Mesendoderm (in vitro differentiated cells): ENCODE results near the gene MCF2L.

Experiments
- DNase-seq: peaks from one replicate; pipeline ENCODE4 v3.0.0; 2013
- H2AK5ac ChIP-seq: 2 replicates; pipeline ENCODE4 v1.6.1; 2013; ENCODE audit warnings: low read length, inconsistent platforms
- H2BK120ac ChIP-seq: 2 replicates; pipeline ENCODE4 v1.6.1; 2013; ENCODE audit warnings: low read depth, mild to moderate bottlenecking, low read length, moderate library complexity, mixed read lengths
- H2BK15ac ChIP-seq: replicated peaks from 2 replicates; pipeline ENCODE4 v1.6.1; 2013; ENCODE audit warnings: low read depth, mild to moderate bottlenecking, moderate library complexity
- H2BK5ac ChIP-seq: 2 replicates; pipeline ENCODE4 v1.6.1; 2013; ENCODE audit warnings: low read length, inconsistent platforms
- H3K18ac ChIP-seq: 2 replicates; pipeline ENCODE4 v1.6.1; 2013; ENCODE audit warnings: mild to moderate bottlenecking, low read length, mixed read lengths
- H3K23ac ChIP-seq: one replicate; pipeline ENCODE4 v1.6.1; 2013; ENCODE audit warnings: low read length
- H3K27ac ChIP-seq: 2 replicates; pipeline ENCODE4 v1.5.1; 2013; ENCODE audit warnings: low read depth, mild to moderate bottlenecking, inconsistent platforms, low read length, moderate library complexity
- H3K27me3 ChIP-seq: 2 replicates; pipeline ENCODE4 v1.6.1; 2013; ENCODE audit warnings: low read length, control low read depth, mild to moderate bottlenecking, inconsistent platforms; ENCODE audit not compliant: insufficient read depth, poor library complexity
- H3K36me3 ChIP-seq: 2 replicates; pipeline ENCODE4 v1.6.1; 2013; ENCODE audit warnings: low read length, inconsistent platforms; ENCODE audit not compliant: control insufficient read depth, insufficient read depth
- H3K4ac ChIP-seq: one replicate; pipeline ENCODE4 v1.6.1; 2013; ENCODE audit warnings: low read depth, mild to moderate bottlenecking, low read length, moderate library complexity
- H3K4me1 ChIP-seq: 2 replicates; pipeline ENCODE4 v1.6.1; 2013; ENCODE audit warnings: low read depth, low read length, inconsistent platforms; ENCODE audit not compliant: control insufficient read depth
- H3K4me2 ChIP-seq: 2 replicates; pipeline ENCODE4 v1.6.1; 2013; ENCODE audit warnings: low read length
- H3K4me3 ChIP-seq: 2 replicates; pipeline ENCODE4 v1.5.1; 2013; ENCODE audit warnings: mild to moderate bottlenecking, low read length
- H3K56ac ChIP-seq: one replicate; pipeline ENCODE4 v1.6.1; 2013; ENCODE audit warnings: low read length
- H3K79me1 ChIP-seq: 2 replicates; pipeline ENCODE4 v1.6.1; 2013; ENCODE audit warnings: low read length, inconsistent platforms
- H3K79me2 ChIP-seq: 2 replicates; pipeline ENCODE4 v1.6.1; 2013; ENCODE audit warnings: mild to moderate bottlenecking, low read length; ENCODE audit not compliant: control insufficient read depth, insufficient read depth
- H3K9ac ChIP-seq: 2 replicates; pipeline ENCODE4 v1.6.1; 2013; ENCODE audit warnings: low read length, inconsistent platforms
- H4K5ac ChIP-seq: one replicate; pipeline ENCODE4 v1.6.1; 2013; ENCODE audit warnings: low read length
- H4K8ac ChIP-seq: one replicate; pipeline ENCODE4 v1.6.1; 2013; ENCODE audit warnings: low read depth, mild to moderate bottlenecking, control low read depth, low read length, moderate library complexity
- WGBS: extraction: QIAGEN DNeasy Blood & Tissue Kit; methylation state at CpG from one replicate; pipeline ENCODE4 v1.1.7; 2013; ENCODE audit warnings: low lambda C conversion rate, missing lambda C conversion rate; ENCODE audit not compliant: insufficient coverage; ENCODE audit errors: extremely low coverage; 5-methylcytosine and 5-hydroxymethylcytosine counted together

MCF2L gene

GRCh38 chr13:113061271-113061625 lies 92.2 kb downstream of the MCF2L start:
- Histone ChIP-seq H3K27me3 (no peaks in the 10 kb centered on the region), H3K27ac (no peak overlapping the region), H2BK5ac (no peak overlapping the region), H4K8ac (no peak overlapping the region), H3K4me1 (no peaks in the 10 kb centered on the region), H3K4me3 (no peak overlapping the region), H3K9ac (no peak overlapping the region), H3K23ac (no peak overlapping the region), H3K56ac (no peak overlapping the region), H3K79me1 (no peaks in the 10 kb centered on the region), H2BK120ac (no peak overlapping the region), H3K18ac (no peak overlapping the region), H3K79me2 (no peaks in the 10 kb centered on the region), H3K4me2 (no peak overlapping the region), H2AK5ac (no peak overlapping the region), H4K5ac (no peak overlapping the region), H3K36me3 (no peaks in the 10 kb centered on the region), H2BK15ac (no peak overlapping the region), H3K4ac (no peak overlapping the region)
- no peak for DNase-seq
- WGBS, result no CpG with 5 or more reads among the region's 9 CpGs

- WGBS, result no CpG with 5 or more reads among the region's 14 CpGs
Measured at GRCh38 chr13:113061796-113062425, 92.9 kb downstream of the MCF2L start.

GRCh38 chr13:113062691-113063090 lies 93.7 kb downstream of the MCF2L start:
- no peak overlapping the region for H3K23ac ChIP-seq
- no peak overlapping the region for H3K9ac ChIP-seq
- H4K5ac ChIP-seq, result no peak overlapping the region
- H3K4me3 ChIP-seq, result no peak overlapping the region
- no peak overlapping the region for H2BK15ac ChIP-seq
- H4K8ac ChIP-seq, result no peak overlapping the region
- H3K27me3 ChIP-seq, result no peaks in the 10 kb centered on the region
- no peak overlapping the region for H3K4me2 ChIP-seq
- H3K56ac ChIP-seq, result no peak overlapping the region
- H3K4ac ChIP-seq, result no peak overlapping the region
- no peak overlapping the region for H3K27ac ChIP-seq
- H3K79me1 ChIP-seq, result no peaks in the 10 kb centered on the region
- no peak overlapping the region for H2BK5ac ChIP-seq
- no peak overlapping the region for H3K18ac ChIP-seq
- H3K36me3 ChIP-seq, result no peaks in the 10 kb centered on the region
- WGBS, result no CpG with 5 or more reads among the region's 14 CpGs
- no peaks in the 10 kb centered on the region for H3K4me1 ChIP-seq
- no peak for DNase-seq
- H2BK120ac ChIP-seq, result no peak overlapping the region
- H3K79me2 ChIP-seq, result no peaks in the 10 kb centered on the region
- no peak overlapping the region for H2AK5ac ChIP-seq

More at GRCh38 chr13:113061796-113062425, 92.9 kb downstream of the MCF2L start:
- no peak overlapping the region for H3K9ac ChIP-seq
- H3K79me1 ChIP-seq, result no peaks in the 10 kb centered on the region
- H3K4me1 ChIP-seq, result no peaks in the 10 kb centered on the region
- no peak overlapping the region for H2BK120ac ChIP-seq
- H4K8ac ChIP-seq, result no peak overlapping the region
- DNase-seq, result no peak
- H3K56ac ChIP-seq, result no peak overlapping the region
- no peak overlapping the region for H3K4ac ChIP-seq
- H2AK5ac ChIP-seq, result no peak overlapping the region
- no peaks in the 10 kb centered on the region for H3K36me3 ChIP-seq
- H3K27ac ChIP-seq, result no peak overlapping the region
- no peak overlapping the region for H4K5ac ChIP-seq
- no peak overlapping the region for H2BK5ac ChIP-seq
- H3K18ac ChIP-seq, result no peak overlapping the region
- H3K27me3 ChIP-seq, result no peaks in the 10 kb centered on the region
- H3K4me3 ChIP-seq, result no peak overlapping the region
- H3K23ac ChIP-seq, result no peak overlapping the region
- no peak overlapping the region for H2BK15ac ChIP-seq
- H3K79me2 ChIP-seq, result no peaks in the 10 kb centered on the region
- H3K4me2 ChIP-seq, result no peak overlapping the region

GRCh38 chr13:113063091-113063491 lies 94.1 kb downstream of the MCF2L start:
- Histone ChIP-seq H3K56ac (no peak overlapping the region), H2BK120ac (no peak overlapping the region), H3K4me1 (no peaks in the 10 kb centered on the region), H2BK5ac (no peak overlapping the region), H3K36me3 (no peaks in the 10 kb centered on the region), H3K18ac (no peak overlapping the region), H2AK5ac (no peak overlapping the region), H3K79me2 (no peaks in the 10 kb centered on the region), H3K4me3 (no peak overlapping the region), H4K8ac (no peak overlapping the region), H3K23ac (no peak overlapping the region), H3K27ac (no peak overlapping the region), H4K5ac (no peak overlapping the region), H3K4me2 (no peak overlapping the region), H3K9ac (no peak overlapping the region), H3K4ac (no peak overlapping the region), H2BK15ac (no peak overlapping the region), H3K79me1 (no peaks in the 10 kb centered on the region), H3K27me3 (no peaks in the 10 kb centered on the region)
- WGBS, result no CpG with 5 or more reads among the region's 22 CpGs
- no peak for DNase-seq

GRCh38 chr13:113064000-113064533 lies 95.1 kb downstream of the MCF2L start:
- no peak overlapping the region for H2BK15ac ChIP-seq
- no peak overlapping the region for H4K8ac ChIP-seq
- no peak overlapping the region for H3K4me2 ChIP-seq
- no CpG with 5 or more reads among the region's 29 CpGs for WGBS
- no peaks in the 10 kb centered on the region for H3K36me3 ChIP-seq
- H3K27me3 ChIP-seq, result no peaks in the 10 kb centered on the region
- no peak overlapping the region for H3K27ac ChIP-seq
- H3K56ac ChIP-seq, result no peak overlapping the region
- H3K23ac ChIP-seq, result no peak overlapping the region
- H3K4me3 ChIP-seq, result no peak overlapping the region
- no peak overlapping the region for H3K4ac ChIP-seq
- no peak overlapping the region for H3K9ac ChIP-seq
- no peak overlapping the region for H2AK5ac ChIP-seq
- no peak overlapping the region for H3K18ac ChIP-seq
- no peaks in the 10 kb centered on the region for H3K79me2 ChIP-seq
- no peaks in the 10 kb centered on the region for H3K4me1 ChIP-seq
- H2BK120ac ChIP-seq, result no peak overlapping the region
- no peak overlapping the region for H4K5ac ChIP-seq
- H2BK5ac ChIP-seq, result no peak overlapping the region
- no peaks in the 10 kb centered on the region for H3K79me1 ChIP-seq
- no peak for DNase-seq
